ENCODE measurements around the gene PROSER3.

Gene PROSER3

GRCh38 chr19:35716801-35717664 lies 40.9 kb upstream of the PROSER3 start:
- no peak for TF ChIP-seq POLR2AphosphoS5 (IDR thresholded peaks at IDR 0.05; ENCODE audit: low read depth)
- TF ChIP-seq REST (IDR thresholded peaks at IDR 0.05; ENCODE audit: insufficient replicate concordance, low read depth): no peak
- peak; percentile 43 for TF ChIP-seq CTCF (IDR thresholded peaks at IDR 0.05; ENCODE audit: insufficient read depth, low read length)

DNA sequence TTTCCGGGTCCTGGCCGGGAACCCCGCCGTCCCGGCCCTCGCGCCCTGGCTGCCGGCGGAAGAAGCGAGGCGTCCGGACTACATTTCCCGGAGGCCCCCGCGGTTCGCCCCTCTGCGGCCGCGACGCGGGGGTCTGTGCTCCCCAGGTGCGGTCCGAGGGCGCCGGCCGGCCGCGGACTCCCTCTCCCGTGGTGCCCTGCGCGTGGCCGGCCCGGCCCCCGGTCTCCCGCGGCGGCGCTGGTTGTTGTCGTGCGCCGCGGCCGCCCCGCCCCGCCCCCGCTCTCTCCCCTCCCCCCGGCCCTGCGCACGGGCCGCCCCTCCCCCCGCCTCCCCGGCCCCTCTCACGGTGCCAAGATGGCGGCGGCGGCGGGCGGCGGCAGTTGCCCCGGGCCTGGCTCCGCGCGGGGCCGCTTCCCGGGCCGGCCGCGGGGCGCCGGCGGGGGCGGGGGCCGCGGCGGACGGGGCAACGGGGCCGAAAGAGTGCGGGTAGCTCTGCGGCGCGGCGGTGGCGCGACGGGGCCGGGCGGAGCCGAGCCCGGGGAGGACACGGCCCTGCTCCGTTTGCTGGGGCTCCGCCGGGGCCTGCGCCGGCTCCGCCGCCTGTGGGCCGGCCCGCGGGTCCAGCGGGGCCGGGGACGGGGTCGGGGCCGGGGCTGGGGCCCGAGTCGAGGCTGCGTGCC lies 40.2 kb upstream of the PROSER3 start, which contains the start of gene KMT2B:
KMT2B (plus strand) TSS at position 339 of the 680 bp plus-strand sequence; CDS start at position 355, 16 bp downstream.
- Histone ChIP-seq H3K27me3 (ENCODE audit: insufficient read depth, poor library complexity, severe bottlenecking) (no peaks in the 10 kb centered on the region), H3K27ac (replicated peaks) (peak within 1 kb of the TSS; percentile 73), H3K4me3 (replicated peaks; ENCODE audit: insufficient read depth, low read length) (peak within 1 kb of the TSS; percentile 93)
- TF ChIP-seq GABPA (IDR thresholded peaks at IDR 0.05; ENCODE audit: low read depth) (peak; percentile 63; the same call in 1 of the 2 replicates), POLR2AphosphoS5 (IDR thresholded peaks at IDR 0.05; ENCODE audit: low read depth) (no peak)
- no peak for DNase-seq (ENCODE audit: low read depth in 1 of 2, low spot score in 1 of 2)

More at GRCh38 chr19:35716801-35717664, 40.9 kb upstream of the PROSER3 start:
- DNase-seq (ENCODE audit: low read depth in 1 of 2, low spot score in 1 of 2): peak; percentile 89 to 97
- H3K27me3 ChIP-seq (ENCODE audit: insufficient read depth, poor library complexity, severe bottlenecking): no peaks in the 10 kb centered on the region
- peak overlapping the region; percentile 92 for H3K4me3 ChIP-seq (replicated peaks; ENCODE audit: insufficient read depth, low read length)
- H3K27ac ChIP-seq (replicated peaks): peak overlapping the region; percentile 73

DNA sequence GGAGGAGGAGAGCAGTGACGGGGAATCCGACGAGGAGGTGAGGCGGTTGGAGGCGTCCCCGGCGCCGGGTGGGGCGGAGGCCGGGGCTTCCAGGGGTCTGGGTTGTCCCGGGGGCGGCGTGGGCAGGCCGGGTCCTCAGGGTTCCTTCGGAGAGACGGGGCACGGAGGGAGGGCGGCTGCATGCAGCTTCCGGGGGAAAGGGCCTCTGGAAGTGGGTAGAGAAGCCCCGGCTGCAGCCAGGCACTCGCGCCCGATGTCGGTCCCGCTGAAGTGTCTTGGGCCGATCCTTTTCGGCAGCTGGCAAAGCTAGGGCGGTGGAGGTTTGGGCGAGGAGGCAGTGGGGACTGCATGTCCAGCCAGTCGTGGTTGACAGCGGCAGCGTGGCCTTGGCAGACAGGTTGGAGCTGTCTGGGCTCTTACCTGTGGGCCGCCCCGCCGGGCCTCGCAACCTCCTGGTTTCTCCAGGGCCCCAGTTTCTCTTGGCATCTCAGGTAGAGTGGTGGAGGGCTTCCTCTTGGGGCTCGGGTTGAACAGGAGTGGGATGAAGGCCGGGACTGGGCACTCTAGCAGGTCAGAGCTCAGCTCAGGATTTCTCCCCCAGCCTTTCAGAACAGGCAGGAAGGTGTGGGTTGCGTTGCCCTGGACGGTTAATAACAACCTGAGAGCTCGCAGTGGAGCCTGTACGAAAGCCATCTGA lies 39.5 kb upstream of the PROSER3 start:
- Histone ChIP-seq H3K4me3 (replicated peaks; ENCODE audit: insufficient read depth, low read length) (peak overlapping the region; percentile 93), H3K27ac (replicated peaks) (peak overlapping the region; percentile 69), H3K27me3 (ENCODE audit: insufficient read depth, poor library complexity, severe bottlenecking) (no peaks in the 10 kb centered on the region)
- peak; percentile 35; the same call in 1 of the 2 replicates for TF ChIP-seq POLR2AphosphoS5 (IDR thresholded peaks at IDR 0.05; ENCODE audit: low read depth)
- TF ChIP-seq REST (IDR thresholded peaks at IDR 0.05; ENCODE audit: insufficient replicate concordance, low read depth): no peak
- DNase-seq (ENCODE audit: low read depth in 1 of 2, low spot score in 1 of 2): peak in 1 of 2 experiments; percentile 35

GRCh38 chr19:35719402-35720162 lies 38.4 kb upstream of the PROSER3 start:
- TF ChIP-seq REST (IDR thresholded peaks at IDR 0.05; ENCODE audit: insufficient replicate concordance, low read depth) (no peak), CTCF (IDR thresholded peaks at IDR 0.05; ENCODE audit: insufficient read depth, low read length) (no peak), SPI1 (IDR thresholded peaks at IDR 0.05; ENCODE audit: borderline replicate concordance, low read depth) (no peak), GABPA (IDR thresholded peaks at IDR 0.05; ENCODE audit: low read depth) (no peak), POLR2AphosphoS5 (IDR thresholded peaks at IDR 0.05; ENCODE audit: low read depth) (no peak)
- Histone ChIP-seq H3K4me3 (replicated peaks; ENCODE audit: insufficient read depth, low read length) (no peak overlapping the region), H3K27me3 (ENCODE audit: insufficient read depth, poor library complexity, severe bottlenecking) (no peaks in the 10 kb centered on the region), H3K27ac (replicated peaks) (no peak overlapping the region)
- no peak for DNase-seq (ENCODE audit: low read depth in 1 of 2, low spot score in 1 of 2)
